ENCODE results near the gene RGS1.

DNA sequence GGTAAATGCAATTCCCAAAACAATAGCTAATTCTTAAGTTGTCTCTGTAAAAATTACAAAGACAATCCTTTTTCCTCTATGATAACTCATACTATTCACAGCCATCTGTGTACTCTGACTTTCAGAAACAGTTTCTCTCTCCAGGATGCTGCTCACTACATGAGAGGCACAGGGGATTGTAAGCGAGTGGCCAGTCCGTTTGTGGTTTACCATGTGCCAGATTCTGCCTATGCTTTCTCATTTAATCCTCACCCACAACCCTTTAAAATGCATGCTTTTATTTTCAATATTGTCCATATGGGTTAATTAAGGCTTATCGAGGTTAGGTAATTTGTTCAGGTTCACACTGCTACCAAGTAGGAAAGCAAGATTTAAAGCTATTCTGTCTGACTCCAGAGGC is 23.0 kb downstream of the RGS1 start:
- TF ChIP-seq, protein P1, sequence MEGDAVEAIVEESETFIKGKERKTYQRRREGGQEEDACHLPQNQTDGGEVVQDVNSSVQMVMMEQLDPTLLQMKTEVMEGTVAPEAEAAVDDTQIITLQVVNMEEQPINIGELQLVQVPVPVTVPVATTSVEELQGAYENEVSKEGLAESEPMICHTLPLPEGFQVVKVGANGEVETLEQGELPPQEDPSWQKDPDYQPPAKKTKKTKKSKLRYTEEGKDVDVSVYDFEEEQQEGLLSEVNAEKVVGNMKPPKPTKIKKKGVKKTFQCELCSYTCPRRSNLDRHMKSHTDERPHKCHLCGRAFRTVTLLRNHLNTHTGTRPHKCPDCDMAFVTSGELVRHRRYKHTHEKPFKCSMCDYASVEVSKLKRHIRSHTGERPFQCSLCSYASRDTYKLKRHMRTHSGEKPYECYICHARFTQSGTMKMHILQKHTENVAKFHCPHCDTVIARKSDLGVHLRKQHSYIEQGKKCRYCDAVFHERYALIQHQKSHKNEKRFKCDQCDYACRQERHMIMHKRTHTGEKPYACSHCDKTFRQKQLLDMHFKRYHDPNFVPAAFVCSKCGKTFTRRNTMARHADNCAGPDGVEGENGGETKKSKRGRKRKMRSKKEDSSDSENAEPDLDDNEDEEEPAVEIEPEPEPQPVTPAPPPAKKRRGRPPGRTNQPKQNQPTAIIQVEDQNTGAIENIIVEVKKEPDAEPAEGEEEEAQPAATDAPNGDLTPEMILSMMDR (IDR thresholded peaks at IDR 0.05), result no peak
- TF ChIP-seq, protein P2, sequence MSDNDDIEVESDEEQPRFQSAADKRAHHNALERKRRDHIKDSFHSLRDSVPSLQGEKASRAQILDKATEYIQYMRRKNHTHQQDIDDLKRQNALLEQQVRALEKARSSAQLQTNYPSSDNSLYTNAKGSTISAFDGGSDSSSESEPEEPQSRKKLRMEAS (IDR thresholded peaks at IDR 0.05; ENCODE audit: low read depth), result no peak
- TF ChIP-seq RFX5 (IDR thresholded peaks at IDR 0.05; ENCODE audit: low read length) (no peak), FOXM1 (IDR thresholded peaks at IDR 0.05; ENCODE audit: low read depth) (no peak), CHD2 (IDR thresholded peaks at IDR 0.05; ENCODE audit: low read length, partially characterized antibody) (no peak), POLR2AphosphoS5 (IDR thresholded peaks at IDR 0.05; ENCODE audit: low read depth, low read length) (no peak), TAF1 (IDR thresholded peaks at IDR 0.05; ENCODE audit: borderline replicate concordance, low read depth, low read length) (no peak), JUND (IDR thresholded peaks at IDR 0.05) (no peak), SMC3 (IDR thresholded peaks at IDR 0.05; ENCODE audit: low read depth, low read length) (no peak), TCF12 (IDR thresholded peaks at IDR 0.05) (no peak), RAD21 (IDR thresholded peaks at IDR 0.05; ENCODE audit: low read length) (no peak), YY1 (IDR thresholded peaks at IDR 0.05; ENCODE audit: low read depth) (no peak)
- TF ChIP-seq, protein P3, sequence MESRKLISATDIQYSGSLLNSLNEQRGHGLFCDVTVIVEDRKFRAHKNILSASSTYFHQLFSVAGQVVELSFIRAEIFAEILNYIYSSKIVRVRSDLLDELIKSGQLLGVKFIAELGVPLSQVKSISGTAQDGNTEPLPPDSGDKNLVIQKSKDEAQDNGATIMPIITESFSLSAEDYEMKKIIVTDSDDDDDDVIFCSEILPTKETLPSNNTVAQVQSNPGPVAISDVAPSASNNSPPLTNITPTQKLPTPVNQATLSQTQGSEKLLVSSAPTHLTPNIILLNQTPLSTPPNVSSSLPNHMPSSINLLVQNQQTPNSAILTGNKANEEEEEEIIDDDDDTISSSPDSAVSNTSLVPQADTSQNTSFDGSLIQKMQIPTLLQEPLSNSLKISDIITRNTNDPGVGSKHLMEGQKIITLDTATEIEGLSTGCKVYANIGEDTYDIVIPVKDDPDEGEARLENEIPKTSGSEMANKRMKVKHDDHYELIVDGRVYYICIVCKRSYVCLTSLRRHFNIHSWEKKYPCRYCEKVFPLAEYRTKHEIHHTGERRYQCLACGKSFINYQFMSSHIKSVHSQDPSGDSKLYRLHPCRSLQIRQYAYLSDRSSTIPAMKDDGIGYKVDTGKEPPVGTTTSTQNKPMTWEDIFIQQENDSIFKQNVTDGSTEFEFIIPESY (IDR thresholded peaks at IDR 0.05; ENCODE audit: borderline replicate concordance, low read depth), result no peak
- TF ChIP-seq, protein P4, sequence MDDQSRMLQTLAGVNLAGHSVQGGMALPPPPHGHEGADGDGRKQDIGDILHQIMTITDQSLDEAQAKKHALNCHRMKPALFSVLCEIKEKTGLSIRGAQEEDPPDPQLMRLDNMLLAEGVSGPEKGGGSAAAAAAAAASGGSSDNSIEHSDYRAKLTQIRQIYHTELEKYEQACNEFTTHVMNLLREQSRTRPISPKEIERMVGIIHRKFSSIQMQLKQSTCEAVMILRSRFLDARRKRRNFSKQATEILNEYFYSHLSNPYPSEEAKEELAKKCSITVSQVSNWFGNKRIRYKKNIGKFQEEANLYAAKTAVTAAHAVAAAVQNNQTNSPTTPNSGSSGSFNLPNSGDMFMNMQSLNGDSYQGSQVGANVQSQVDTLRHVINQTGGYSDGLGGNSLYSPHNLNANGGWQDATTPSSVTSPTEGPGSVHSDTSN (IDR thresholded peaks at IDR 0.05), result no peak

All from SK-N-SH (cell line).